IMR-90 (cell line): ENCODE data around the gene NOS1. TPM values are rescaled to one million over a fixed set of nuclear protein-coding genes. Genes with fewer than 3 reads are reported as not detected.

ENCODE experiments used
- ATAC-seq: fragments of 200-7000 bp; cut with Tn5 transposase; 2 replicates; pipeline ENCODE4 v1.9.1; 2020; ENCODE audit warnings: low read depth, mild to moderate bottlenecking, moderate library complexity
- BruUV-seq: library from RNA; stranded (reverse); fragments of 400-500 nt; replicated peaks from 2 replicates; lab custom pipeline; 2021; lab: Mats Ljungman, UMichigan
- CTCF ChIA-PET: fragments of 300-600 bp; formaldehyde crosslinking; extraction: SDS; loops from one replicate; lab custom pipeline; 2021; ENCODE audit warnings: antibody characterized with exemption; lab: Yijun Ruan, JAX
- POLR2A ChIA-PET: fragments of 300-600 bp; sonication (Branson Sonifier 250); formaldehyde crosslinking; loops from one replicate; lab custom pipeline; 2022; ENCODE audit warnings: antibody characterized with exemption; ENCODE audit not compliant: unreplicated experiment; lab: Charles Lee
- DNase-seq: peaks from one replicate; pipeline ENCODE4 v3.0.0; 2013
- H2AFZ ChIP-seq: replicated peaks from 2 replicates; pipeline ENCODE3; 2013; ENCODE audit warnings: low read length, mild to moderate bottlenecking; ENCODE audit not compliant: poor library complexity
- H2AK5ac ChIP-seq: 2 replicates; pipeline ENCODE4 v1.6.1; 2013; ENCODE audit warnings: low read depth, low read length, inconsistent platforms
- H2AK9ac ChIP-seq: replicated peaks from 2 replicates; pipeline ENCODE3; 2013; ENCODE audit warnings: mild to moderate bottlenecking, low read depth, low read length, moderate library complexity; ENCODE audit not compliant: poor library complexity
- H2BK120ac ChIP-seq: 2 replicates; pipeline ENCODE4 v1.6.1; 2013; ENCODE audit warnings: low read depth, low read length, inconsistent platforms
- H2BK15ac ChIP-seq: 3 replicates; pipeline ENCODE4 v1.6.1; 2013; ENCODE audit warnings: low read depth, low read length, inconsistent platforms
- H2BK20ac ChIP-seq: 2 replicates; pipeline ENCODE4 v1.6.1; 2013; ENCODE audit warnings: low read depth, mild to moderate bottlenecking, inconsistent platforms, low read length, moderate library complexity
- H2BK5ac ChIP-seq: 2 replicates; pipeline ENCODE4 v1.6.1; 2013; ENCODE audit warnings: mild to moderate bottlenecking, low read depth, low read length, inconsistent platforms; ENCODE audit not compliant: poor library complexity, severe bottlenecking
- H3K14ac ChIP-seq: replicated peaks from 2 replicates; pipeline ENCODE4 v1.6.1; 2013; ENCODE audit warnings: low read depth, low read length, inconsistent platforms
- H3K18ac ChIP-seq: 2 replicates; pipeline ENCODE4 v1.6.1; 2013; ENCODE audit warnings: low read depth, low read length, control low read depth
- H3K23ac ChIP-seq: 2 replicates; pipeline ENCODE4 v1.6.1; 2013; ENCODE audit warnings: low read depth, low read length, inconsistent platforms
- H3K27ac ChIP-seq: 2 replicates; pipeline ENCODE4 v1.5.1; 2013; ENCODE audit warnings: mild to moderate bottlenecking, control low read depth, low read length; ENCODE audit not compliant: insufficient read depth
- H3K27me3 ChIP-seq: 2 replicates; pipeline ENCODE4 v1.6.1; 2013; ENCODE audit warnings: low read length; ENCODE audit not compliant: control insufficient read depth, insufficient read depth
- H3K36me3 ChIP-seq: 2 replicates; pipeline ENCODE4 v1.6.1; 2013; ENCODE audit warnings: low read length, mixed read lengths; ENCODE audit not compliant: control insufficient read depth, insufficient read depth
- H3K4ac ChIP-seq: 2 replicates; pipeline ENCODE4 v1.6.1; 2013; ENCODE audit warnings: low read depth, low read length, inconsistent platforms
- H3K4me1 ChIP-seq: 2 replicates; pipeline ENCODE4 v1.6.1; 2013; ENCODE audit warnings: low read length, mixed read lengths; ENCODE audit not compliant: control insufficient read depth, insufficient read depth
- H3K4me2 ChIP-seq: 2 replicates; pipeline ENCODE4 v1.6.1; 2013; ENCODE audit warnings: low read depth, mild to moderate bottlenecking, control low read depth, low read length, moderate library complexity
- H3K4me3 ChIP-seq: 2 replicates; pipeline ENCODE4 v1.5.1; 2013; ENCODE audit warnings: low read depth, mild to moderate bottlenecking, control low read depth, low read length, moderate library complexity; ENCODE audit not compliant: insufficient read depth
- H3K56ac ChIP-seq: 2 replicates; pipeline ENCODE4 v1.6.1; 2013; ENCODE audit warnings: low read length, inconsistent platforms; ENCODE audit not compliant: insufficient read depth; ENCODE audit errors: extremely low read depth
- H3K79me1 ChIP-seq, 2 experiments: 2 replicates each; pipeline ENCODE4 v1.6.1; 2013; ENCODE audit warnings: low read length in 2 of 2, inconsistent platforms in 1 of 2, low read depth in 1 of 2
- H3K9ac ChIP-seq: 2 replicates; pipeline ENCODE4 v1.6.1; 2013; ENCODE audit warnings: low read depth, low read length, control low read depth
- H3K9me1 ChIP-seq: 2 replicates; pipeline ENCODE4 v1.6.1; 2013; ENCODE audit warnings: low read length, inconsistent platforms; ENCODE audit not compliant: insufficient read depth
- H3K9me3 ChIP-seq: 2 replicates; pipeline ENCODE4 v1.6.1; 2013; ENCODE audit warnings: low read length; ENCODE audit not compliant: control insufficient read depth, insufficient read depth
- H4K20me1 ChIP-seq: 2 replicates; pipeline ENCODE4 v1.6.1; 2013; ENCODE audit warnings: low read length, inconsistent platforms; ENCODE audit not compliant: insufficient read depth
- H4K5ac ChIP-seq: 2 replicates; pipeline ENCODE4 v1.6.1; 2013; ENCODE audit warnings: mild to moderate bottlenecking, low read depth, low read length, control low read depth
- H4K8ac ChIP-seq, 2 experiments: 2 replicates each; pipeline ENCODE4 v1.6.1; 2013; ENCODE audit warnings: low read depth in 2 of 2, low read length in 2 of 2, control low read depth in 1 of 2, inconsistent platforms in 1 of 2
- H4K91ac ChIP-seq: 2 replicates; pipeline ENCODE4 v1.6.1; 2013; ENCODE audit warnings: low read depth, low read length, inconsistent platforms; ENCODE audit not compliant: insufficient read depth
- BHLHE40 ChIP-seq: fragments of 150-350 bp; IDR thresholded peaks from 2 replicates; pipeline ENCODE4 v1.6.1; 2016; ENCODE audit warnings: mild to moderate bottlenecking, low read depth, low read length
- CEBPB ChIP-seq: IDR thresholded peaks from 2 replicates; pipeline ENCODE4 v1.6.1; 2012; ENCODE audit warnings: low read depth, low read length, improper control_type of control experiment
- CHD1 ChIP-seq: IDR thresholded peaks from 2 replicates; pipeline ENCODE4 v1.6.1; 2012; ENCODE audit warnings: low read depth, low read length, improper control_type of control experiment
- CTCF ChIP-seq: conservative IDR thresholded peaks from 2 replicates; pipeline ENCODE4 v1.5.1; 2012; ENCODE audit warnings: mild to moderate bottlenecking, low read depth, low read length, improper control_type of control experiment
- ELK1 ChIP-seq: fragments of 150-350 bp; IDR thresholded peaks from 2 replicates; pipeline ENCODE4 v1.6.1; 2016; ENCODE audit warnings: low read depth, mild to moderate bottlenecking, low read length, moderate library complexity, borderline replicate concordance
- FOS ChIP-seq: fragments of 150-350 bp; IDR thresholded peaks from 2 replicates; pipeline ENCODE4 v1.6.1; 2016; ENCODE audit warnings: low read depth, low read length
- MAFK ChIP-seq: IDR thresholded peaks from 2 replicates; pipeline ENCODE4 v1.6.1; 2012; ENCODE audit warnings: low read depth, low read length, improper control_type of control experiment
- MAZ ChIP-seq: IDR thresholded peaks from 2 replicates; pipeline ENCODE4 v1.6.1; 2012; ENCODE audit warnings: low read depth, mild to moderate bottlenecking, low read length, improper control_type of control experiment, moderate library complexity, borderline replicate concordance
- MXI1 ChIP-seq: IDR thresholded peaks from 2 replicates; pipeline ENCODE4 v1.6.1; 2012; ENCODE audit warnings: low read depth, mild to moderate bottlenecking, low read length, moderate library complexity, borderline replicate concordance
- NFE2L2 ChIP-seq: fragments of 150-350 bp; IDR thresholded peaks from 2 replicates; pipeline ENCODE4 v1.6.1; 2016; ENCODE audit warnings: low read depth, mild to moderate bottlenecking, low read length
- POLR2A ChIP-seq: IDR thresholded peaks from 2 replicates; pipeline ENCODE4 v1.6.1; 2012; ENCODE audit warnings: mild to moderate bottlenecking, low read depth, low read length
- RAD21 ChIP-seq: IDR thresholded peaks from 2 replicates; pipeline ENCODE4 v1.6.1; 2012; ENCODE audit warnings: low read length, improper control_type of control experiment
- RCOR1 ChIP-seq: IDR thresholded peaks from 2 replicates; pipeline ENCODE4 v1.6.1; 2012; ENCODE audit warnings: mild to moderate bottlenecking, low read length, improper control_type of control experiment; ENCODE audit not compliant: insufficient replicate concordance
- RFX5 ChIP-seq: IDR thresholded peaks from 2 replicates; pipeline ENCODE4 v1.8.0; 2012; ENCODE audit warnings: low read depth, mild to moderate bottlenecking, low read length, moderate library complexity
- SMC3 ChIP-seq: fragments of 150-350 bp; IDR thresholded peaks from 2 replicates; pipeline ENCODE4 v1.6.1; 2016; ENCODE audit warnings: low read depth, mild to moderate bottlenecking, antibody characterized with exemption, low read length, moderate library complexity
- USF2 ChIP-seq: fragments of 150-350 bp; IDR thresholded peaks from 2 replicates; pipeline ENCODE4 v1.6.1; 2017; ENCODE audit warnings: mild to moderate bottlenecking, antibody characterized with exemption, low read length, low read depth
- WGBS, 2 experiments: methylation state at CpG; one replicate each; pipeline versions ENCODE4 v1.1.5 to v1.1.7; 2013; ENCODE audit warnings: missing lambda C conversion rate in 2 of 2; ENCODE audit not compliant: insufficient read length in 1 of 2; ENCODE audit errors: extremely low coverage in 2 of 2; 5-methylcytosine and 5-hydroxymethylcytosine counted together
- dilution Hi-C: fragments of 300-500 bp; cut with HindIII; formaldehyde crosslinking; loops from one replicate; pipeline ENCODE4 v1.14.3; 2018; ENCODE audit warnings: low sequenced_read_pairs; ENCODE audit not compliant: unreplicated experiment
- in situ Hi-C: fragments of 300-500 bp; cut with MboI; formaldehyde crosslinking; loops from 3 replicates; pipeline ENCODE4 v1.14.3; 2019; ENCODE audit warnings: low sequenced_read_pairs, inconsistent platforms, mixed read lengths
- intact Hi-C: fragments of 100-400 bp; cut with micrococcal nuclease; formaldehyde crosslinking; loops from 2 replicates; pipeline ENCODE4 v1.10.0; 2022
- polyA plus RNA-seq, 3 experiments: library from polyadenylated mRNA; depleted of rRNA; stranded (reverse); fragments of >200 nt; gene quantifications; 2 replicates each; pipeline ENCODE4 v1.2.3, GENCODE V29; 2012; ENCODE audit warnings: low replicate concordance in 1 of 3
- total RNA-seq: library from RNA; depleted of rRNA; stranded (reverse); fragments of >200 nt; gene quantifications from 2 replicates; pipeline ENCODE4 v1.2.3, GENCODE V29; 2012

The NOS1 gene
- total and polyA plus RNA-seq, 2 of the 4 experiments (the other 2 are of a cell fraction), result 0.09 TPM; not detected in 1

- H2BK120ac ChIP-seq, result no peak overlapping the region
- H4K5ac ChIP-seq, result no peak overlapping the region
- H3K18ac ChIP-seq, result no peak overlapping the region
- H3K36me3 ChIP-seq, result no peaks in the 10 kb centered on the region
- no peaks in the 10 kb centered on the region for H3K4me1 ChIP-seq
- no peak overlapping the region for H3K4me2 ChIP-seq
- H3K4ac ChIP-seq, result no peak overlapping the region
- no peak for TF ChIP-seq MAZ
- TF ChIP-seq SMC3, result no peak
- TF ChIP-seq MAFK, result no peak
- no peak for TF ChIP-seq POLR2A
- TF ChIP-seq RCOR1, result no peak
- no peak for TF ChIP-seq ELK1
- no peak for TF ChIP-seq NFE2L2
- no peak for TF ChIP-seq CHD1
- TF ChIP-seq CTCF, result no peak
- TF ChIP-seq BHLHE40, result no peak
- no peak for TF ChIP-seq USF2
- TF ChIP-seq FOS, result no peak
- no peak for TF ChIP-seq RFX5
- no peak for TF ChIP-seq MXI1
- TF ChIP-seq CEBPB, result no peak
- TF ChIP-seq RAD21, result no peak
- H3K27me3 ChIP-seq, result no peaks in the 10 kb centered on the region
- no peak overlapping the region for H3K4me3 ChIP-seq
- no peak overlapping the region for H2BK20ac ChIP-seq
- H3K9me3 ChIP-seq, result peaks cover 30% of the 10 kb centered on the region
- no TSS peak for BruUV-seq
- no peak overlapping the region for H3K23ac ChIP-seq
- no peaks in the 10 kb centered on the region for H3K9me1 ChIP-seq
- H3K56ac ChIP-seq, result no peak overlapping the region
- DNase-seq (no peak), ATAC-seq (no peak)
- intact Hi-C loops, result no loop called here
- no peak overlapping the region for H4K91ac ChIP-seq
- no peak overlapping the region for H3K27ac ChIP-seq
- ChIA-PET CTCF (no interaction called here), POLR2A (no interaction called here)
- no peak overlapping the region for H2AFZ ChIP-seq
- H4K20me1 ChIP-seq, result no peaks in the 10 kb centered on the region
- H3K9ac ChIP-seq, result no peak overlapping the region
- no peak overlapping the region for H3K14ac ChIP-seq
- H3K79me1 ChIP-seq, result no peaks in the 10 kb centered on the region
- no peak overlapping the region for H2AK9ac ChIP-seq
- H2AK5ac ChIP-seq, result no peak overlapping the region
- no peak overlapping the region for H4K8ac ChIP-seq
- H2BK5ac ChIP-seq, result no peak overlapping the region
- in situ Hi-C loops, result no loop called here
- WGBS, 2 experiments, result 49% methylated on average over 4 of the region's 13 CpGs; no CpG with 5 or more reads in 1 of the 2 experiments
- H2BK15ac ChIP-seq, result no peak overlapping the region
- dilution Hi-C loops, result no loop called here
Measured at GRCh38 chr12:117328556-117329100, 32.8 kb downstream of the NOS1 start.
